ENCODE data around the gene LBHD1.

GRCh38 chr11:62654297-62654696 is 17.8 kb downstream of the LBHD1 start:
- TF ChIP-seq CTCF (IDR thresholded peaks at IDR 0.05) (no peak), POLR2A (IDR thresholded peaks at IDR 0.05) (no peak)
